Measurements from ENCODE around the gene PRXL2B.
"Not testable (repeated sequence)": the region's sequence is repeated elsewhere in the genome, so short reads cannot be mapped to it uniquely, and the experiment has no call there.

Gene PRXL2B

GRCh38 chr1:2586154-2587070 lies at the start of gene PRXL2B:
TSS of gene PRXL2B (plus strand) at chr1:2586777. CDS start at chr1:2586886, 109 bp downstream.
- peak; percentile 93 for DNase-seq

GRCh38 chr1:2537784-2538115 lies 48.8 kb upstream of the PRXL2B start:
- DNase-seq: no peak

GRCh38 chr1:2538376-2538775 lies 48.2 kb upstream of the PRXL2B start:
- no peak for DNase-seq

- no peak for DNase-seq
Observed at GRCh38 chr1:2538872-2539271, 47.7 kb upstream of the PRXL2B start.

- no peak for DNase-seq
Observed at GRCh38 chr1:2539312-2539907, 47.2 kb upstream of the PRXL2B start.

GRCh38 chr1:2540816-2541492 lies 45.6 kb upstream of the PRXL2B start:
- no peak for DNase-seq

- DNase-seq: no peak
Observed at GRCh38 chr1:2541619-2542245, 44.8 kb upstream of the PRXL2B start.

- no peak for DNase-seq
Observed at GRCh38 chr1:2542246-2542915, 44.2 kb upstream of the PRXL2B start.

- no peak for DNase-seq
Observed at GRCh38 chr1:2543543-2544092, 43.0 kb upstream of the PRXL2B start.

- no peak for DNase-seq
Observed at GRCh38 chr1:2544093-2544874, 42.3 kb upstream of the PRXL2B start.

- no peak for DNase-seq
Observed at GRCh38 chr1:2544875-2545640, 41.5 kb upstream of the PRXL2B start.

- peak; percentile 42 for DNase-seq
Observed at GRCh38 chr1:2545754-2546514, 40.6 kb upstream of the PRXL2B start.

GRCh38 chr1:2546515-2547209 lies 39.9 kb upstream of the PRXL2B start:
- DNase-seq: no peak

GRCh38 chr1:2547210-2548067 lies 39.1 kb upstream of the PRXL2B start:
- DNase-seq: no peak

GRCh38 chr1:2548068-2548589 lies 38.4 kb upstream of the PRXL2B start:
- DNase-seq: peak; percentile 59

- not testable (repeated sequence) for DNase-seq
Observed at GRCh38 chr1:2549367-2550029, 37.1 kb upstream of the PRXL2B start.

- not testable (repeated sequence) for DNase-seq
Observed at GRCh38 chr1:2550309-2550861, 36.2 kb upstream of the PRXL2B start.
